ENCODE measurements around the gene GAGE1. TPM values are rescaled to one million over a fixed set of nuclear protein-coding genes. Genes with fewer than 3 reads are reported as not detected.
"Not testable (repeated sequence)": the region's sequence is repeated elsewhere in the genome, so short reads cannot be mapped to it uniquely, and the experiment has no call there.

GAGE1 gene
- not detected for total RNA-seq
- polyA plus RNA-seq, result not detected

GRCh38 chrX:49598720-49599119, at the start of gene GAGE1:
Gene GAGE1, plus strand, starts transcription at chrX:49599020. Its CDS starts 1,155 bp downstream, at chrX:49600175.
- H3K4me3 ChIP-seq; H3K27ac ChIP-seq; H3K36me3 ChIP-seq; DNase-seq; H3K4me1 ChIP-seq; intact Hi-C loops (cut with DNase I); H3K9me3 ChIP-seq; H3K27me3 ChIP-seq: not testable (repeated sequence)
- no CpG with 5 or more reads among the region's 16 CpGs for WGBS, 2 donors

GRCh38 chrX:49550989-49551388, 47.8 kb upstream of the GAGE1 start, which contains the start of gene GAGE12E:
Gene GAGE12E, plus strand, starts transcription at chrX:49551289. Its CDS starts 1,155 bp downstream, at chrX:49552444.
- DNase-seq; H3K36me3 ChIP-seq; H3K27me3 ChIP-seq; H3K9me3 ChIP-seq; H3K27ac ChIP-seq; H3K4me3 ChIP-seq; intact Hi-C loops (cut with DNase I); H3K4me1 ChIP-seq: not testable (repeated sequence)
- WGBS, 2 donors, result no CpG with 5 or more reads among the region's 16 CpGs

- intact Hi-C loops (cut with DNase I); H3K4me3 ChIP-seq; H3K27ac ChIP-seq; H3K27me3 ChIP-seq; H3K9me3 ChIP-seq; H3K36me3 ChIP-seq; DNase-seq; H3K4me1 ChIP-seq: not testable (repeated sequence)
- no CpG with 5 or more reads among the region's 16 CpGs for whole genome bisulfite sequencing, 2 donors
These were observed 38.3 kb upstream of the GAGE1 start, which contains the start of gene GAGE12F for GRCh38 chrX:49560542-49560941. Gene GAGE12F, plus strand, starts transcription at chrX:49560842. Its CDS starts 1,155 bp downstream, at chrX:49561997.

GRCh38 chrX:49568728-49569127, 30.1 kb upstream of the GAGE1 start:
- H3K4me3 ChIP-seq; DNase-seq; H3K36me3 ChIP-seq; H3K4me1 ChIP-seq; H3K27me3 ChIP-seq; intact Hi-C loops (cut with DNase I); H3K27ac ChIP-seq; H3K9me3 ChIP-seq: not testable (repeated sequence)
- no CpG with 5 or more reads among the region's 11 CpGs for WGBS, 2 donors

GRCh38 chrX:49569152-49569551, 29.7 kb upstream of the GAGE1 start:
- no CpG with 5 or more reads among the region's 13 CpGs for WGBS, 2 donors
- H3K9me3 ChIP-seq, DNase-seq: not testable (repeated sequence)

GRCh38 chrX:49570100-49570499, 28.7 kb upstream of the GAGE1 start, which contains the start of gene GAGE12G:
Gene GAGE12G, plus strand, starts transcription at chrX:49570400. Its CDS starts 1,155 bp downstream, at chrX:49571555.
- H3K4me3 ChIP-seq; H3K27me3 ChIP-seq; H3K9me3 ChIP-seq; intact Hi-C loops (cut with DNase I); H3K36me3 ChIP-seq; H3K27ac ChIP-seq; DNase-seq; H3K4me1 ChIP-seq: not testable (repeated sequence)
- no CpG with 5 or more reads among the region's 16 CpGs for WGBS, 2 donors

More at GRCh38 chrX:49569152-49569551, 29.7 kb upstream of the GAGE1 start:
- H3K27ac ChIP-seq; H3K4me1 ChIP-seq; H3K27me3 ChIP-seq; H3K4me3 ChIP-seq; intact Hi-C loops (cut with DNase I); H3K36me3 ChIP-seq: not testable (repeated sequence)

GRCh38 chrX:49579649-49580048, 19.2 kb upstream of the GAGE1 start, which contains the start of gene GAGE12H:
Gene GAGE12H, plus strand, starts transcription at chrX:49579949. Its CDS starts 1,155 bp downstream, at chrX:49581104.
- H3K9me3 ChIP-seq; H3K27me3 ChIP-seq; H3K4me3 ChIP-seq; intact Hi-C loops (cut with DNase I); DNase-seq; H3K4me1 ChIP-seq; H3K27ac ChIP-seq; H3K36me3 ChIP-seq: not testable (repeated sequence)
- WGBS, 2 donors, result no CpG with 5 or more reads among the region's 16 CpGs

- H3K27ac ChIP-seq; DNase-seq; H3K4me3 ChIP-seq; H3K36me3 ChIP-seq; H3K4me1 ChIP-seq; H3K27me3 ChIP-seq; H3K9me3 ChIP-seq; intact Hi-C loops (cut with DNase I): not testable (repeated sequence)
- no CpG with 5 or more reads among the region's 16 CpGs for WGBS, 2 donors
These were observed 9.6 kb upstream of the GAGE1 start, which contains the start of gene GAGE2A for GRCh38 chrX:49589196-49589595. Gene GAGE2A, plus strand, starts transcription at chrX:49589496. Its CDS starts 1,155 bp downstream, at chrX:49590651.

GRCh38 chrX:49589769-49590478, 8.9 kb upstream of the GAGE1 start:
- 92 to 94% methylated on average over 25 of the region's 37 CpGs for WGBS, 2 donors
- H3K9me3 ChIP-seq; H3K36me3 ChIP-seq; H3K4me3 ChIP-seq; H3K4me1 ChIP-seq; H3K27me3 ChIP-seq; H3K27ac ChIP-seq; intact Hi-C loops (cut with DNase I): not testable (repeated sequence)
- DNase-seq, result peak; percentile 78

- 95 to 96% methylated on average over 10 to 13 of the region's 17 CpGs for WGBS, 2 donors
These were observed 8.3 kb upstream of the GAGE1 start for GRCh38 chrX:49590488-49590887.

More at GRCh38 chrX:49590488-49590887, 8.3 kb upstream of the GAGE1 start:
- H3K27me3 ChIP-seq; DNase-seq; H3K4me3 ChIP-seq; H3K9me3 ChIP-seq; H3K27ac ChIP-seq; H3K36me3 ChIP-seq; intact Hi-C loops (cut with DNase I); H3K4me1 ChIP-seq: not testable (repeated sequence)
